Measurements from ENCODE around the gene RNF212.

RNF212 gene

DNA sequence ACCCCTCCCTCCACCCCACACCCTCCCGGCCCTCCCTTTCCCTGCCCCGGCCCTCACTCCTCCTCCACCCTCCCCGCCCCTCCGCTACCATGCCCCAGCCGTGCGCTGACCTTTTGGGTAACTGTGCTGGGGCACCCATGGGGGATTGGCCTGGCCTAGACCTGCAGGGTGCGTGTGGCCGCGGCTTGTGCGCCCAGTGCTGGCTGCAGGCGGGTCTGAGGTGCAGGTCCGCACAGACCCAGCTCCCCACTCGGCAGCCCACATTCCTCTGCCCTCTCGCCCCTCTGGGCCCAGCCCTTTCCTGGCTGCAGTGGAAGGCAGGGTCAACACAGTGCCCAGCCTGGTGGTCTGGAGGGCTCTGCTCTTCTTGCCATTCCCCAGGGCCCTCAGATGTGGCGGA, 77.3 kb downstream of the RNF212 start:
- no peak for DNase-seq (ENCODE audit: low read depth)

DNA sequence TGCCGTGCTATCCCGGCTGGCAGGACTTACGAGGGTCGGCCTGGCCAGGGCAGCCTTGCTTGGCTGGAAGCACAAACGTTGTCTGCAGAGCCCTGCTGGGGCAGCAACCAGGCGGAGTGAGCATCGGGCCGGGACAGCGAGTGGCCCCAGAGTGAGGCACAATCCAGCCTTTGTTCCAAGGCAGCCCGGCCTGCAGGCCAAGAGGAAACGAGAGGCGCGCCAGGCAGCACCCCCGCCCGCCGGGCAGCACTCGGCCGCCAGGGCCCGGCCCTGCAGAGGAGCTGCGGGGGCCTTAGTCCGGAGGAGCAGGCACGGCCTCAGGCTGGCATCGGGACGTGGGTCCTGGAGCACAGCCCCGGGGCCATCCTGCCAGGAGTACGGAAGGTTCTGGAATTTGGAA, 77.9 kb downstream of the RNF212 start:
- DNase-seq (ENCODE audit: low read depth) = no peak

DNA sequence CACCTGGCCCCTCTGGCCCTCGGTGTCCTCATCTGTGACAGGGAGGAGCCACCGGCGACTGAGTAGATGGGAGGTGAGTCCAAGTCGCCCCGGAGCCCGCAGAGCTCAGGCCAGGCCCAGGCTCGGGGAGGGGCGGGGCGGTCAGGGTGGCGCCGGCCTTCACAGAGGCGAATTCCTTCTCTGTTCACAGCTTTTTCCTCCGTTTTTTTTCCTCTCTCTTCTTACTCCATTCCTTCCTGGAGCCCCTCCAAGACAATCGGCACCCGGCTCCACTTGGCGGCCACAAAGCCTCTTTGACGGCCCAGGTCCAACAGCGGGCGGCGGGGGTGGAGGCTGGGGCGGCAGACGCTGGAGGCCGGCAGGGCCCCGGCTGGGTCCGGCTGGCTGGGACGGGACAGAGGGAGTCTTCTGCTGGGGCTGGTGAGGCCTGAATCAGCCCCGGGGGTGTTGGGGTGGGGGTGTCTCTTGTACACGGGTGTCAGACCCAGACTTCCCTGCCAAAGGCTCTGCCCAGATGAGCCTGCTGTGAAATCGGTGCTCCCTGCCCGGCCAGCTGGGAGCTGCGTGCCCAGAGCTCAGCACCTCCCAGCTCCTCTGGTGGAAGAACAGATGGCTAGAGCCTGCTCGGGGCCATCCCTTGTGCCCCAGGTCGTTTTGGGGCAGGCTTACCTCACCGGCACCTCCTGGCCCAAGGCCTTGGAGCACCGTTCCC, 79.4 kb downstream of the RNF212 start:
- no peak for DNase-seq (ENCODE audit: low read depth)

DNA sequence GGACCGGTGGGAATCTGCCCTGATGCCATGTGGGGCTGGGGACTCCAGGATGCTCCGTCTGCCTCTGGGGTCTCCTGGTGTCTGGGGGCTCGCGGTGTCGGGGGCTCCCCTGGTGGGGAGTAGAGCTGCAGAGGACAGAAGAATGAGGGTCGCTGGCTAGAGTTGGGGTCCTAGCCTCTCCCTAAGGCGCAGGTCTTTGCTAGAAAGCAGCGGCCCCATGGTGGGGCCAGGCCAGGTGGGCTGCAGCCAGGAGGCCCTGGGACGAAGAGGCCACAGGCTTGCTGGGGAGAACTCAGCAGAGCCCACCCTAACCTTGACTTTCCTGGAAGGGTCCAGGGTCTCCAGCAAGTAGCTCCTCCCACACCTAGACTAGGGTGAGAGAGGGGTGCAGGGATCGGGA, 80.5 kb downstream of the RNF212 start:
- DNase-seq (ENCODE audit: low read depth) = no peak

DNA sequence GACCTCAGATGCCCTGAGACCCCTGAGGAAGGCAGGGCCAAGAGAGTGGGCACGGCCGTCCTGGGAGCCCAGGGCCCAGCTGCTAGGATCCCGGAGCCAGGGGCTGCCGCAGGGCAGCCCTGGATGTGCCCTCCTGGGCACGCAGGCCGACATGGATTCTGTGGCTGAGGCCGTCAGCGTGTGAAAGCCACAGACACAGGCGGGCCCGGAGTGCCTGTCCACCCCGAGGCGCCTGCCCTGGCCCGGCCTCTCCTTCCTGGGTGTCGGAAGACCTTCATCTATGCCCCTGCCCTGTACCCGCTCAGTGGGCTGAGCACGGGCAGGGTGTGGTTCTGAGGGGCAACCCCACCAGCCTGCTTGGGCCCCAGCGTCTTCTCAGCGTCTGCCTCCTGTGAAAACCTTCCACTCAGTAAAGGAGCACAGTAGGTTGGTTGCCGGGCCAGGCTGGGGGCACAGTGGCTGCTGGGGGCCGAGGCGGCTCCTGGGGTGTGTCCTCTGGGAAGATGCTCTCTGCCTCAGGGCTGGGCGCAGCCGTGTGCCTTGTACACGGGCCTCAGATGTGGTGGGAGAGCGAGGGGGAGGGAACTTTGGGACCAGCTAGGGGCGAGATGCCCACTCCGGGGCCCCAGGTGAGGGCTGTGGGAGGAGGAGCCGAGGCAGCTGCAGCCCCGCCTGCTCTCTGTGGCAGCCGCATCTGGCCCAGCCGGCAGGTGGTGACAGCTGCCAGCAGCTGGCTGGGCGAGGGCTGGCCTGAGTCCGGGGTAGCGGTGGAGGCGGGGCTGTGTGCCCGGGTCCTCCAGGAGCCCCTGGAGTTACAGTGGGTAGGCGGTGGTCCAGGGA, 81.2 kb downstream of the RNF212 start:
- DNase-seq (ENCODE audit: low read depth) = no peak

DNA sequence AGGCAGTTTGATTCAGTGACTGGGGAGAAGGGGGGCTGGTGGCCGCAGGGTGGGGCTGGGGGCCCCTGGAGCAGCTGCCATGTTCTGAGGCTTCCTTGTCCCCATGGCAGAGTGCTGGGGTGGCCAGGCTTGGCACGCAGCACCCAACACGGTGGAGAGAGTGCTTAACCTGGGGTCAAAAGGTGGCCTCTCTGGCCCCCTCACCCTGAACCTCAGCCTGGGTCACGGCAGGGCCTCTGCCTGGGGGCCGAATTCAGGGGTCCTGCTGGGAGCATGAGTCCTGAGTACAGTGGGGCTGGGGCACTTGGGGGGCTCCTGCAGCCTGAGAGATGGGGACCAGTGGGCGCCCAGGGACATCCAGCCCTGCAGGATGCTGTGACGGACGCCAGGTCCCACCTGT, 82.0 kb downstream of the RNF212 start:
- no peak for DNase-seq (ENCODE audit: low read depth)

DNA sequence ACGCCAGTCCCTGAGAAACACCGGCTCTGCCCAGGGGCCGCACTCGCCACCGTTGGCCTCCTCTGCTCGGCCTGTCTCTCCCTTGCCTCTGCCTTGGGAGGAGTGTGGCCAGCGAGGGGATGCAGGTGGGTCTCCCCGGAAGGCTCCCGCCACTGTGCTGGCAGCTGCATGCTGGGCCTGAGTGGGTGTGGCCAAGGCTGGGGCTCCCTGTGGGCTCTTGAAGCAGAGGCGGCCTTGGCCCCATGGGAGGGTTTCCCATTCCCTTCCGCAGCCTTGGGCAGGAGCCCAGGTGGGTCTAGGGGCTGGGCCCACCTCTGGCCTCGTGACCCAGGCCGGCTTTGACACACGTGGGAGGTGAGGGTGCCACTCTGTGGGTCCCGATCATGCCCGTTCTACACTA, 82.8 kb downstream of the RNF212 start:
- DNase-seq (ENCODE audit: low read depth) = no peak

DNA sequence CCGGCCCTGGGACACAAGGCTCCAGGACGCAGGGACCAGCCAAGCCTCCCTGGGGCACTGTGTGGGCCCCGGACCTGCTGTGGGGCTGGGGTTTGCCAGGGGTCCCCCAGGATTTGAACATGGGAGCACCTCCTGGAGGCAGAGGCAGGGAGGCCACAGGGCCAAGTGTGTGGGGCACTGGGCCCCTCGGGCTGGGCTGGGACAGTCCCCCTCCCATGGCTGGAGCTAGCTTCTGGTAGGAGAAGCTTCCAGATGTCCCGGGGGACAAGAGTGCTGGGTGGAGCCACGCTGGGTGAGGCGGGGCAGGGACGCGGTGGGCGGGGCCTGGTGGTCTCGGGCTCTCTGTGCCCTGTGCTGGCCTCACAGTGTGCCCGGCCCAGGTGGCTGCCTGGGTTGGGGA, 83.3 kb downstream of the RNF212 start:
- DNase-seq (ENCODE audit: low read depth) = no peak

DNA sequence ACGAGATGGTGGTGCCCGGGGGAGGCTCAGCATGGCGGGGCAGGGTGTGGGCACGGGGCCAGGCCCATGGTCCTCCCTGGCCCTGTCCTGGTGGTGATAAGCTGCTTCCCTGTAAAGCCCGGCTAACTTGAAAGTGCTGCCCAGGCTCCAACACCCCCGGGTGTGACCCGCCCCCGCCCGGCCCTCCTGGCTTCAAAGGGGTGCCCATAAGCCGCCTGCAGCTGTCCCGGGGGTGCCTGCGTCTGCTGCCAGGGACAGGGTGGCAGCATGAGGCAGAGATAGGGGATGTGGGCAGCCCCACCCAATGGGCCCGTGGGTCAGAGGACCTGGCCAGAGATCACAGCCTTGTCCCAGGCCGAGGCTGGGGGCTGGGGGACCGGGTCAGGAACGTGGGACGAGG, 83.8 kb downstream of the RNF212 start:
- DNase-seq (ENCODE audit: low read depth) = no peak

DNA sequence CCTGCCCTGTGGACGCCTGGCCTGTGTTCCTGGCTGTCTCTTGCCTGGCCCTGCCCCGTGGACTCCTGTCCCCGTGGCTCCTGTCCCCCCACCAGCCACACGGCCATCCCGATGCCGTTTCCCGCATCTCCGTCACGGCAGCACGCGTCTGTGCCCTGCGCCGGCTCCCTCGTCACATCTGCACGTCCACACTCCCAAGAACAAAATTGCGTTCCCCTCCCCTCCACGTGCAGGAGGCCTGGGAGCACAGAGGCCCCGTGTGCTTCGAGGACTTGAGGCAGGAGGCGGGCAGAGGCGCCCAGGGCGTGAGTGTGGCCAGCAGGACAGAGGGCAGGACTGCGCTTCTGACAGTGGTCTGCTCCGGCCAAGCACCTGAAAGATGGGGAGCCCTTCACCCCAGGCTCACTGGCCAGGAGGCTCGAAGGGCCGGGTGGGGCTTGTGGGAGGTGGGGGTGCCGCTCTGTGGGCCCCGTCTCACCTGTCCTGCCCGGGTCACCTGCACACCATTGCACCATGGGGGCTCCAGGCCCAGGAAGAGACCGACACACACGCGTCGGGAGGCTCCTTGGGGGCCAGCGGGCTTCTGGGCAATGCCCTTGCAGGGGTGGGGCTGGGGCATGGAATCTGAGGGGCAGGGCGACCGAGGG, 84.7 kb downstream of the RNF212 start:
- no peak for DNase-seq (ENCODE audit: low read depth)

DNA sequence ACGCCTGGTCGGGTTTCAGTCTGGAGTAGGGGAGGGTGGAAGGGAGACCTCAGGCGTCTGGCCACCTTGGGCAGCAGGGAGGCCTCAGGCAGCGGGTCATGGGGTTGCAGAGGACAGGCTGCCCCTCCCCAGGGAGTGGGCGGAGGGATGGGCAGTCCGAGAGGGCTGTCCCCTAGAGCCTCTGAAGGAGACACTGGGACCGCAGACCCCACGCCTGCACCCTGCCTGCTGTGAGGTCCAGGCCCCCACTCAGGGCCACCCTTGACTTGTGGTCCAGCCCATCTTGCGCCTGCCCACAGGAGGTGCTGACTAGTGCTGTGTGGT, 85.5 kb downstream of the RNF212 start:
- no peak for DNase-seq (ENCODE audit: low read depth)

DNA sequence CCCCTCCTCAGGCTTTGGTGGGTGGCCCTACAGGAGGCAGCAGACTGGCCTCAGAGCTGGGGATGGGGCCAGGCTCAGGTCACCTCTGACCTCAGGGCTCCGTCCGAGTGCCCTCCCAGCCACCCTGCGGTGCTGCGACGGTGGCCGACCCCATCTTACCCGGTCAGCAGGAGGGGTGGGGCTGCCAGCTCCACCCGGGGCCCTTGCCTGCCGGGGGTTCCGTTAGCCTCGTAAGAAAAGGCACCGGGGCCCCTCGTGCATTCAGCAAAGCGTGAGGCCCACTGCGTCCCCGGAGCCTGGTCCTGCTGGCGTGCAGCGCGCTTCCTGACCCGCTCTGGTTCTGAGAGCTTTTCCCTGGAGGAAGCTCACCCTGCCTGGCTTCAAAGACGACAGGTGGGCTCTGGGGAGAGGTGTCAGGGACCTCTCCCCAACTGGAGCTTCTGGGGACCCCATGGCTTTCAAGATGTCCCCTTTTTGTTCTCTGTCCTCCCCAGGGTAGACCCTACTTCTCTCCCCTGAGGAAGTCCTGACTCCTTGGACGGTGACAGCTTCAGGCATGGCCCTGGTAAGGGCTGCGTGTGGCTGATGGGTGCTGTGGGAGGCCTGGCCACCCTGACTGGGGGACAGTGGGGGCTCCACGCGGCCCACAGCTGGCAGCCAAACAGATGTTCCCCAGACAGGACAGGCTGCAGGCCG, 86.0 kb downstream of the RNF212 start:
- no peak for DNase-seq (ENCODE audit: low read depth)

DNA sequence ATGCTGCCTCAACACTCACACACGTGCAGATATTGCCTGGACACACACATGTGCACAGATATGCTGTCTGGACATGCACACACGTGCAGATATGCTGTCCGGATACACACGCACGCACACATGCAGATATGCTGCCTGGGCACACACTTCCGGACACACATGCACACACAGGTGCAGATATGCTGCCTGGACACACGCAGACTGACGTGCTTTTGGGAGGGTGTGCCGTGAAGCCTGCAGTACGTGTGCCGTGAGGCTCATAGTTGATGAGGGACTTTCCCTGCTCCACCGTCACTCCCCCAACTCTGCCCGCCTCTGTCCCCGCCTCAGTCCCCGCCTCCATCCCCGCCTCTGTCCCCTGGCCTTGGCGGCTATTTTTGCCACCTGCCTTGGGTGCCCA, 87.2 kb downstream of the RNF212 start:
- peak; percentile 12 for DNase-seq (ENCODE audit: low read depth)

DNA sequence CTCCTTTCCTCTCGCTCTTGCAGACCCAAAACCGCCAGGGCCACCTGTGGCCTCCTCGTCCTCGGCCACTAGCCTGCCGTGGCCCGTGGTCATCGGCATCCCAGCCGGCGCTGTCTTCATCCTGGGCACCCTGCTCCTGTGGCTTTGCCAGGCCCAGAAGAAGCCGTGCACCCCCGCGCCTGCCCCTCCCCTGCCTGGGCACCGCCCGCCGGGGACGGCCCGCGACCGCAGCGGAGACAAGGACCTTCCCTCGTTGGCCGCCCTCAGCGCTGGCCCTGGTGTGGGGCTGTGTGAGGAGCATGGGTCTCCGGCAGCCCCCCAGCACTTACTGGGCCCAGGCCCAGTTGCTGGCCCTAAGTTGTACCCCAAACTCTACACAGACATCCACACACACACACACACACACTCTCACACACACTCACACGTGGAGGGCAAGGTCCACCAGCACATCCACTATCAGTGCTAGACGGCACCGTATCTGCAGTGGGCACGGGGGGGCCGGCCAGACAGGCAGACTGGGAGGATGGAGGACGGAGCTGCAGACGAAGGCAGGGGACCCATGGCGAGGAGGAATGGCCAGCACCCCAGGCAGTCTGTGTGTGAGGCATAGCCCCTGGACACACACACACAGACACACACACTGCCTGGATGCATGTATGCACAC, 88.3 kb downstream of the RNF212 start:
- DNase-seq (ENCODE audit: low read depth) = no peak

DNA sequence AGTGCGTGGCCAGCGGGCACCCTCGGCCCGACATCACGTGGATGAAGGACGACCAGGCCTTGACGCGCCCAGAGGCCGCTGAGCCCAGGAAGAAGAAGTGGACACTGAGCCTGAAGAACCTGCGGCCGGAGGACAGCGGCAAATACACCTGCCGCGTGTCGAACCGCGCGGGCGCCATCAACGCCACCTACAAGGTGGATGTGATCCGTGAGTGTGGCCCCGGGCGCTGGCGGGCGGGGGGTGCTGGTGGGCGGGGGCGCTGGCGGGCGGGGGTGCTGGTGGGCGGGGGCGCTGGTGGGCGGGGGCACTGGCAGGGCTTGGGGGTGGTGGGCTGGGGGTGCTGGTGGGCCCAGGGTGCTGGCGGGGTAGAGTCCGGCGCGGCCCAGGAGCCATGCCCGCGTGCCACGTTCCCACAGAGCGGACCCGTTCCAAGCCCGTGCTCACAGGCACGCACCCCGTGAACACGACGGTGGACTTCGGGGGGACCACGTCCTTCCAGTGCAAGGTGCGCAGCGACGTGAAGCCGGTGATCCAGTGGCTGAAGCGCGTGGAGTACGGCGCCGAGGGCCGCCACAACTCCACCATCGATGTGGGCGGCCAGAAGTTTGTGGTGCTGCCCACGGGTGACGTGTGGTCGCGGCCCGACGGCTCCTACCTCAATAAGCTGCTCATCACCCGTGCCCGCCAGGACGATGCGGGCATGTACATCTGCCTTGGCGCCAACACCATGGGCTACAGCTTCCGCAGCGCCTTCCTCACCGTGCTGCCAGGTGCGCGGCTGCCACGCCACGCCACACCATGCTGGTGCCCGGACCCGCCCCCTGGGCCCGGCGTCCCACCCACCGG, 89.2 kb downstream of the RNF212 start:
- no peak for DNase-seq (ENCODE audit: low read depth)

DNA sequence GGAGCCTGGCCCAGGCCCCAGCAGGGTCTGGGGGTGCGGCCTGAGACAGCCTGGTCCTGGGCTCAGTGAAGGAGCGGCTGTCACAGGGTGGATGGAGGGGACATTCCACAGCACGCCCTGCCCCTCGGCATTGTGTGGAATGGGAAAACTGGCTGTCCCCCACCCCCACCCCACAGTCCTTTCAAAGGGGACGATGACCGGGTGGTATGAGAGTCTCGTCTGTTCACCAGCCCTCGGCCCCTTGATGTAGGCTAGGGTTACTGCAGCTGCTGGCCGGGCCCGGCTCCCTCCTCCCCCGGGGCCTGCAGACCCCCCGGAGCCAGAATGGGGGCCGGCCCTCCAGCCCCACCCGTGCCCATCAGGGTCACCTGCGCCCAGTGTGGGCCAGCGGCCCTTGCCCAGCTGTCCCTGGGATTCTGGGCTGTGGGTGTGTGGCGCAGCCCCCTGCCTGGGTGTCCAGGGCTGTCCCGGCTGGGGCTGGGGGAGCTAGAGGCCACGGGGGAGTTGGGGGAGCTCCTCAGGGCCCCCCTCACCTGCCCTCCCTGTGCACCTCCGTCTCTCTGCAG, 90.2 kb downstream of the RNF212 start:
- DNase-seq (ENCODE audit: low read depth) = no peak

DNA sequence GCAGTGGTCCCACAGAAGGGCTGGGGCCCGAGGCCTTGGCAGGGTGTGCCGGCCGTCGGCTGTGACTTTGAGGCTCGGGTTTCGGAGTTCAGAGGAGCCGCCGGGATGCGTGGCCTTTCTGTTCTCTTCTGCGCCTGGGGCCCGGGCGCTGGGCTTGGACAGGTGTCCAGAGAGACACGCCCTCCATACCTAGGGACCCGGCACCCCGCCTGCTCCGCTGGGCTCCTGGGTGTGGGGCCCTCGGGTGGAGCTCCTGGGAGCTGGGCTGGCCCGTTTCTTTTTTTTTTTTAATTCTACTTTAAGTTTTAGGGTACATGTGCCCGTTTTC, 90.7 kb downstream of the RNF212 start:
- no peak for DNase-seq (ENCODE audit: low read depth)

DNA sequence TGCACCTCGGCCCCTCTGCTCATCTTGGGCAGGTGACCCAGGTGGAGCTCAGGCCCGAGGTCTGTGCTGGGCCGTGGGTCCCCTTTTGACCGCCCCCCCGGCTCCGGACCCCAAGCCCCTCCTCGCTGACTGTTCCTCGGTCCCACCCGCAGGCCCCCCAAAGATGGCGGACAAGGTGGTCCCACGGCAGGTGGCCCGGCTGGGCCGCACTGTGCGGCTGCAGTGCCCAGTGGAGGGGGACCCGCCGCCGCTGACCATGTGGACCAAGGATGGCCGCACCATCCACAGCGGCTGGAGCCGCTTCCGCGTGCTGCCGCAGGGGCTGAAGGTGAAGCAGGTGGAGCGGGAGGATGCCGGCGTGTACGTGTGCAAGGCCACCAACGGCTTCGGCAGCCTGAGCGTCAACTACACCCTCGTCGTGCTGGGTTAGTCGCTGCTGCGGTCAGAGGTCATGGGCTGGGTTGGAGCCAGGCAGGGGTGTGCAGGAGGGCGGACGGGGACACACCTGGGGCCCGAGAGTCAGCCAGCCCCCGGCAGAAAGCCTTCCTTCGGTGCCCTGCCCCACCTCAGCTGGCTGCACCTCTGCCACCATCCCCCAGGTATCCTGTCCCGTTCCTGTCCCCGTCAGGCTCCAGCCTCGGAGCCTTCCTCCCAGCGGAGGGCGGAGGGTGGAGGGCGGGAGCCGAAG, 91.2 kb downstream of the RNF212 start:
- DNase-seq (ENCODE audit: low read depth) = no peak
